ENCODE measurements around the gene FAF1.

FAF1 gene

GRCh38 chr1:50508040-50508586, 452.0 kb downstream of the FAF1 start:
- DNase-seq (ENCODE audit: low read depth in 2 of 2, low spot score in 1 of 2): no peak

DNA sequence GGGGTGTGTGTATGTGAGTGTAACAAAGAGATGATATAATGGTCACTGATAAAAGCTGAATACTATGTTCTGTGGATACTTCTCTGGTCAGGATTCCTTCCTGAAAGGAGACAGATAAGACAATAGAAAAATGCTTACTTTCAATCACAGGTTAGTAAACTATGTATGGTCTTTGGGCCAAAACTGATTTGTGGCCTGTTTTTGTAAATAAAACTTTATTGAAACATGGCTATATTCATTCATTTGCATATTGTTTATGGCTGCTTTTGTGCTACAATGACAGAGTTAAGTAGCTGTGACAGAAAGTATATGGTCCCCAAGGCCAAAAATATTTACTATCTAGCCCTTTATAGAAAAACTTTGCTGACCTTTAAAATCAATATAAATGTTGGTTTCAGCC, 454.6 kb downstream of the FAF1 start:
- no peak for DNase-seq (ENCODE audit: low read depth in 2 of 2, low spot score in 1 of 2)

- no peak for DNase-seq (ENCODE audit: low read depth in 2 of 2, low spot score in 1 of 2)
These were observed 456.6 kb downstream of the FAF1 start for GRCh38 chr1:50503515-50503914.

DNA sequence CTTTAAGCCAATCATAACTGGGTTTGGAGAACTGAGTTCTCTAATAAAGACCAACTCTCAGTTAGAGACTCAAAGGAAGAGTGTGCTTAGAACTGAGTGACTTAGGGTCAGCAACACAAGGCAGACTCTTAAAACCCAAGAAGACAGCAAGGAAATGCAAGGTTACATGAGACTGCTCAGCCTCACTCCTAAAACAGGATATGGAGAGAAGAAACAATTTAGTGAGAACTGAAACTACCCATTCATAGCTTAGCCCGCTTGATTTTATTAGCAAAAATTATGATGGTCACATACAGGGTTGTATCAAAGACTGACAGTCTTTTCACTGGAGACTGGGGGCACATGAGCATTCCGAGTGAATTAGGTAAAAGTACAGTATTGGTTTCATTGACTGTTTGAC, 457.9 kb downstream of the FAF1 start:
- no peak for DNase-seq (ENCODE audit: low read depth in 2 of 2, low spot score in 1 of 2)

DNA sequence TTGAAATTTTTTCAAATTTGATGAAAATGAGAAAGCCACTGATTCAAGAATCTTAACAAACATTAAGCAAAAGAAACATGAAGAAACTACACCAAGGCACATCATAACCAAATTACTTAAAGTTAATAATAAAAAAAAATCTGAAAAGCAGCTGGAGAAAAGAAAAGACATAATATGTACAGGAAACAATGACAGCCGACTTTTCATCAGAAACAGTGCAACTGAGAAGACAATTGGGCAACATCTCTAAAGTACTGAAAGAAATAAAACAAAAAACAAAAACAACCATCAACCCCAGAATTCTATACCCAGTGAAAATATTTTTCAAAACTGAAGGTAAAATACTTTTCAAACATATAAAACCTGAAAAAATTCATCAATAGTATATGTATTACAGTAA, 463.1 kb downstream of the FAF1 start:
- DNase-seq (ENCODE audit: low read depth in 2 of 2, low spot score in 1 of 2): no peak

- no peak for DNase-seq (ENCODE audit: low read depth in 2 of 2, low spot score in 1 of 2)
These were observed 466.4 kb downstream of the FAF1 start for GRCh38 chr1:50493710-50494109.

GRCh38 chr1:50492142-50492541, 467.9 kb downstream of the FAF1 start:
- no peak for DNase-seq (ENCODE audit: low read depth in 2 of 2, low spot score in 1 of 2)

GRCh38 chr1:50491142-50491541, 468.9 kb downstream of the FAF1 start:
- DNase-seq (ENCODE audit: low read depth in 2 of 2, low spot score in 1 of 2): no peak

GRCh38 chr1:50490640-50491039, 469.4 kb downstream of the FAF1 start:
- DNase-seq (ENCODE audit: low read depth in 2 of 2, low spot score in 1 of 2): no peak

DNA sequence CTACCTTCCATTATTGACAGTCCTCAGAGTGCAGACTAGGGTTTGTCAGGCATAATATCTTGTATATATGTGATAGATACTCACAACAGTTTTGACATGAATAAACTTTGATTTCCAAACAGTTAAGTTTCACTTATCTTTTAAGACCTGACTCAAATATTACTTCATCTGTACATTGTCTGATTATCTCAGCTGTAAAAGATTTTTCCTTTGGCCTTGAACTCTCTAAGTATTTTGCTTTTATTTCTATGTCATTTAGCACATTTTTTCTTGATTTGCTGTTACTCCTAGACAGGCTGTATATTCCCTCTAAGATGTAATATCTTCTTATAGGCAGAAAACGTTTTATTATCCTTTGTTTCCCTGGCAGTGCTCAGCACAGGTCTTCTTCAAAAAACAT, 471.2 kb downstream of the FAF1 start:
- no peak for DNase-seq (ENCODE audit: low read depth in 2 of 2, low spot score in 1 of 2)

DNA sequence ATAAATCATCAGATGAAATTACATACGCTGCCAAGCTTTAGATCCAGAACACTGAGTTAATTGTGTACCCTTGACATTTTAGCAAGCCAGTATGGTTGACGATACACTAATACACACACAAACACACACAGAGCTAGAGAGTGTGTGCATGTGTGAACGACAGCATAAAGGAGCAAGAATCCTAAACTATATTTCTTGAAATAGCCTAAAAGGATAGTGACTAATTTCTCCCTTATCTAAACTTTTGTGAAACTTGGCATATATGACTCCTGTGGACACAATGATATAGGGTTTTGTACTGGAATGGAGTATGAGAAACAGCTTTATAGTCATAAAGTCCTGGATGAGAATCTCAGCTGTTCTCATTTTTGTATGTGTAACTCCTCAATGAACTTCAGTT, 471.7 kb downstream of the FAF1 start:
- no peak for DNase-seq (ENCODE audit: low read depth in 2 of 2, low spot score in 1 of 2)

DNA sequence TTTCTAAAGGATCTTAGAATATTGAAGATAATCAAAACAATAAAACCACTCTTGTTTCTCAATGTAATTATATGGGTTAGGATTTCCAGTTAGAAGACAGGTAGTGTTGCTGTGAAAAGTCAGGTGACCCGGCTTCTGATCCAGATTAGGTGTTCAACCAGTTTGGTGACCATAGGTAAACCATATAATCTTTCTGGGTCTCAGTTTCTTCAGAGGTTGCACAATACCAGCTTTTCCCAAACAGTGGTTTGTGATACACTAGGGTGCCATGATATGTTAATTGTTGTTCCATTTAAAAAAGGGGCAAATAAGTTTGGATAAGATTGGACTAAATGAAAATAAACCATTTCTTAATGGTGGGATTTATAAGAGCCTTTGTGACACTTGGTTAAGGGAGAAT, 472.3 kb downstream of the FAF1 start:
- DNase-seq (ENCODE audit: low read depth in 2 of 2, low spot score in 1 of 2): no peak

- no peak for DNase-seq (ENCODE audit: low read depth in 2 of 2, low spot score in 1 of 2)
These were observed 478.8 kb downstream of the FAF1 start for GRCh38 chr1:50481142-50481736.

- DNase-seq (ENCODE audit: low read depth in 2 of 2, low spot score in 1 of 2): no peak
These were observed 483.3 kb downstream of the FAF1 start for GRCh38 chr1:50476800-50477199.

GRCh38 chr1:50474859-50475809, 484.9 kb downstream of the FAF1 start:
- no peak for DNase-seq (ENCODE audit: low read depth in 2 of 2, low spot score in 1 of 2)

DNA sequence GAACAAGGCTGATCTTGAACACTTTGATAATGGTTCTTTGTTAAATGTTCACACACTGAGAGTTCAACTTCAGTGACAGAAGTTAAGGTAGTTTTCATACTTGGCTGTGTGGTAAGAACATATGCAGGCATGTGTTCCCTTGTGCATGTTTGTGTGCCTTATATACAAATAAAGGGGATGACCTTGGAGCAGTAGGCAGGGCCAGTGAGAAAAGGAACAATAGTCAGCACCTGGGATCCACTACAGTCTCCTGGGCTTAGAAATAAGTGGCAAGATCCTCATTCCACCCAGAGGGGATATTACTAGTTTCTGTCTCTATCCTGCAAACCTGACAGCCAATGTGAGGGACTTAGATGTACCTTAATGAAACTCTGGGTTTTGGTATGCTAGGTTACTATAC, 486.6 kb downstream of the FAF1 start:
- no peak for DNase-seq (ENCODE audit: low read depth in 2 of 2, low spot score in 1 of 2)

DNA sequence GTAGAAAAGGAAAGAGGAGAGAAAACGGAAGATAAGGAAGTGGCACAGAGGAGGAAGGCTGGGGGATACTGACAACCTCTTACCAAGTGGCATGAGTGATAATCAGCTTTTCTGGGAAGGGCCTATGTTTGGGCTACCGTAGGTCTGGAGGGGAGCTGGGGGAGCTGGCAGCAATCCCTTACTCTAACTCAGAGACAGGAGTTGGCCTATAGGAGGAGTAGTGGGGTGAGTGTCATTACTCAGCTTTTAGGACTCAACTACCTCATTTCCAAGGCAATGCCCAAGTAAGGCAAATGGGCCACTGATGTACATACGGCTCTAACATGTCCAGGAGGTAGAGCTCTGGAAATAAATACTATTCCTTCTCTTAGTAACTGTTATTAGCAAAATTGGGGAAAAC, 488.1 kb downstream of the FAF1 start:
- no peak for DNase-seq (ENCODE audit: low read depth in 2 of 2, low spot score in 1 of 2)

- no peak for DNase-seq (ENCODE audit: low read depth in 2 of 2, low spot score in 1 of 2)
These were observed 497.1 kb downstream of the FAF1 start for GRCh38 chr1:50462964-50463363.

DNA sequence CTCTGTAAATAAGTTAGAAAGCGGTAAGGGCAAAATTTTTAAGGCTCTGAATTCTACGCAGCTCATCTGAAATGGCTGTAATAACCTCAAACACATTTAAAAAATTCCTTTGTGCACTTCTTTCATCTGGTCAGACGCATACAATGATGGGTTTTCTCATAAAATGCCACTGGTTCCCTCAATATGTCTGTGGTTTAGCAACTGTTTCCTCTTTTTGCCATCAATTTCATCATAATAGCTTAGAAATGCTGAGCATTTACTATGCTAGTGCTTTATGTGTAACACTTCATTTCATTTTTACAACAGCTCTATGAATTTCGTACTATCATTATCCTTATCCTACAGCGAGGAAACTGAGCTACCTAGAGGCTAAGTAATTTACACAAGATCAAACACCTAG, 501.6 kb downstream of the FAF1 start:
- no peak for DNase-seq (ENCODE audit: low read depth in 2 of 2, low spot score in 1 of 2)

- no peak for DNase-seq (ENCODE audit: low read depth in 2 of 2, low spot score in 1 of 2)
These were observed 505.2 kb downstream of the FAF1 start for GRCh38 chr1:50454911-50455310.

- DNase-seq (ENCODE audit: low read depth in 2 of 2, low spot score in 1 of 2): no peak
These were observed 506.8 kb downstream of the FAF1 start for GRCh38 chr1:50453266-50453665.

GRCh38 chr1:50452700-50453099, 507.4 kb downstream of the FAF1 start:
- DNase-seq (ENCODE audit: low read depth in 2 of 2, low spot score in 1 of 2): no peak

All from stimulated activated CD8-positive, alpha-beta memory T cell treated with anti-CD3 and anti-CD28 coated beads, Interleukin-4, amount 100 ng/mL, for 1 hour (primary cell).